ENCODE data around the gene NFATC1.

NFATC1 gene

GRCh38 chr18:79472946-79473345, 77.2 kb downstream of the NFATC1 start:
- no peaks in the 10 kb centered on the region for H3K36me3 ChIP-seq (ENCODE audit: control insufficient read depth, insufficient read depth, low read length)
- no peak overlapping the region for H3K9ac ChIP-seq
- no peak overlapping the region for H2AFZ ChIP-seq
- H3K79me2 ChIP-seq = no peaks in the 10 kb centered on the region
- H3K4me3 ChIP-seq (ENCODE audit: low read depth, low read length) = no peak overlapping the region
- no peak overlapping the region for H3K27ac ChIP-seq
- no peak overlapping the region for H3K4me2 ChIP-seq (ENCODE audit: low read length)
- no peaks in the 10 kb centered on the region for H3K9me3 ChIP-seq (ENCODE audit: control insufficient read depth, low read length)
- TF ChIP-seq, protein P1, sequence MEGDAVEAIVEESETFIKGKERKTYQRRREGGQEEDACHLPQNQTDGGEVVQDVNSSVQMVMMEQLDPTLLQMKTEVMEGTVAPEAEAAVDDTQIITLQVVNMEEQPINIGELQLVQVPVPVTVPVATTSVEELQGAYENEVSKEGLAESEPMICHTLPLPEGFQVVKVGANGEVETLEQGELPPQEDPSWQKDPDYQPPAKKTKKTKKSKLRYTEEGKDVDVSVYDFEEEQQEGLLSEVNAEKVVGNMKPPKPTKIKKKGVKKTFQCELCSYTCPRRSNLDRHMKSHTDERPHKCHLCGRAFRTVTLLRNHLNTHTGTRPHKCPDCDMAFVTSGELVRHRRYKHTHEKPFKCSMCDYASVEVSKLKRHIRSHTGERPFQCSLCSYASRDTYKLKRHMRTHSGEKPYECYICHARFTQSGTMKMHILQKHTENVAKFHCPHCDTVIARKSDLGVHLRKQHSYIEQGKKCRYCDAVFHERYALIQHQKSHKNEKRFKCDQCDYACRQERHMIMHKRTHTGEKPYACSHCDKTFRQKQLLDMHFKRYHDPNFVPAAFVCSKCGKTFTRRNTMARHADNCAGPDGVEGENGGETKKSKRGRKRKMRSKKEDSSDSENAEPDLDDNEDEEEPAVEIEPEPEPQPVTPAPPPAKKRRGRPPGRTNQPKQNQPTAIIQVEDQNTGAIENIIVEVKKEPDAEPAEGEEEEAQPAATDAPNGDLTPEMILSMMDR (IDR thresholded peaks at IDR 0.05) = no peak
- no peaks in the 10 kb centered on the region for H3K4me1 ChIP-seq
- no peaks in the 10 kb centered on the region for H3K27me3 ChIP-seq (ENCODE audit: control insufficient read depth, insufficient read depth, low read length)

GRCh38 chr18:79476031-79476917, 80.5 kb downstream of the NFATC1 start:
- no peaks in the 10 kb centered on the region for H3K79me2 ChIP-seq
- TF ChIP-seq, protein P1 (IDR thresholded peaks at IDR 0.05) = no peak
- H3K4me3 ChIP-seq (ENCODE audit: low read depth, low read length) = no peak overlapping the region
- H3K9ac ChIP-seq = no peak overlapping the region
- H3K4me1 ChIP-seq = no peaks in the 10 kb centered on the region
- H3K27me3 ChIP-seq (ENCODE audit: control insufficient read depth, insufficient read depth, low read length) = no peaks in the 10 kb centered on the region
- H3K9me3 ChIP-seq (ENCODE audit: control insufficient read depth, low read length) = no peaks in the 10 kb centered on the region
- H3K4me2 ChIP-seq (ENCODE audit: low read length) = no peak overlapping the region
- no peak overlapping the region for H3K27ac ChIP-seq
- no peak overlapping the region for H2AFZ ChIP-seq
- H3K36me3 ChIP-seq (ENCODE audit: control insufficient read depth, insufficient read depth, low read length) = no peaks in the 10 kb centered on the region

- no peaks in the 10 kb centered on the region for H3K79me2 ChIP-seq
- no peaks in the 10 kb centered on the region for H3K27me3 ChIP-seq (ENCODE audit: control insufficient read depth, insufficient read depth, low read length)
- no peaks in the 10 kb centered on the region for H3K36me3 ChIP-seq (ENCODE audit: control insufficient read depth, insufficient read depth, low read length)
- TF ChIP-seq, protein P1 (IDR thresholded peaks at IDR 0.05) = no peak
- H3K9ac ChIP-seq = no peak overlapping the region
- no peak overlapping the region for H3K27ac ChIP-seq
- no peak overlapping the region for H3K4me3 ChIP-seq (ENCODE audit: low read depth, low read length)
- no peak overlapping the region for H2AFZ ChIP-seq
- H3K4me2 ChIP-seq (ENCODE audit: low read length) = no peak overlapping the region
- no peaks in the 10 kb centered on the region for H3K4me1 ChIP-seq
- H3K9me3 ChIP-seq (ENCODE audit: control insufficient read depth, low read length) = no peaks in the 10 kb centered on the region
Measured at GRCh38 chr18:79476918-79477571, 81.3 kb downstream of the NFATC1 start.

- no peaks in the 10 kb centered on the region for H3K4me1 ChIP-seq
- H3K36me3 ChIP-seq (ENCODE audit: control insufficient read depth, insufficient read depth, low read length) = no peaks in the 10 kb centered on the region
- TF ChIP-seq, protein P1 (IDR thresholded peaks at IDR 0.05) = no peak
- no peak overlapping the region for H3K9ac ChIP-seq
- H3K9me3 ChIP-seq (ENCODE audit: control insufficient read depth, low read length) = no peaks in the 10 kb centered on the region
- no peak overlapping the region for H3K27ac ChIP-seq
- no peak overlapping the region for H3K4me2 ChIP-seq (ENCODE audit: low read length)
- no peak overlapping the region for H2AFZ ChIP-seq
- H3K27me3 ChIP-seq (ENCODE audit: control insufficient read depth, insufficient read depth, low read length) = no peaks in the 10 kb centered on the region
- no peaks in the 10 kb centered on the region for H3K79me2 ChIP-seq
- H3K4me3 ChIP-seq (ENCODE audit: low read depth, low read length) = no peak overlapping the region
Measured at GRCh38 chr18:79477711-79478483, 82.2 kb downstream of the NFATC1 start.

All from parathyroid adenoma (tissue), 2 donors.